Activated CD4-positive, alpha-beta T cell treated with anti-CD3 and anti-CD28 coated beads for 36 hours (primary cell): ENCODE results near the gene FAM228A. TPM values are rescaled to one million over a fixed set of nuclear protein-coding genes. Genes with fewer than 3 reads are reported as not detected.

ENCODE experiments used
- ATAC-seq: fragments of 200-7000 bp; cut with Tn5 transposase; one replicate; pipeline ENCODE4 v1.10.0; 2021; ENCODE audit warnings: mild to moderate bottlenecking, moderate library complexity
- CTCF ChIA-PET: fragments of 350-600 bp; sonication (Branson Sonifier 250); formaldehyde crosslinking; loops from one replicate; lab custom pipeline; 2021; ENCODE audit warnings: antibody characterized with exemption; lab: Charles Lee
- POLR2A ChIA-PET: fragments of 350-600 bp; sonication (Branson Sonifier 250); formaldehyde crosslinking; loops from one replicate; lab custom pipeline; 2021; ENCODE audit warnings: antibody characterized with exemption, inconsistent platforms; lab: Charles Lee
- DNase-seq: peaks from one replicate; pipeline ENCODE4 v3.0.0-alpha.2; 2020
- H3K27ac Mint-ChIP-seq: one replicate; pipeline ENCODE4 v1.8.0; 2021; ENCODE audit warnings: mixed read lengths
- H3K27me3 Mint-ChIP-seq: one replicate; pipeline ENCODE4 v1.8.0; 2021; ENCODE audit warnings: mixed read lengths
- H3K36me3 Mint-ChIP-seq: one replicate; pipeline ENCODE4 v1.8.0; 2021; ENCODE audit warnings: low read depth, mixed read lengths
- H3K4me1 Mint-ChIP-seq: one replicate; pipeline ENCODE4 v1.8.0; 2021; ENCODE audit warnings: mixed read lengths
- H3K4me3 Mint-ChIP-seq: one replicate; pipeline ENCODE4 v1.8.0; 2021; ENCODE audit warnings: mild to moderate bottlenecking, moderate library complexity, mixed read lengths
- H3K9me3 Mint-ChIP-seq: one replicate; pipeline ENCODE4 v1.8.0; 2021; ENCODE audit warnings: low read depth, mixed read lengths
- intact Hi-C, 2 experiments: fragments of 100-400 bp; cut with DNase I in 1 of 2; cut with micrococcal nuclease in 1 of 2; formaldehyde crosslinking; loops; one replicate each; pipeline versions ENCODE4 v1.14.2 to v1.15.1; 2022 to 2024; cut with DNase I, micrococcal nuclease
- total RNA-seq, 2 experiments: library from RNA; stranded (reverse); gene quantifications; one replicate each; pipeline ENCODE4 v1.2.3, GENCODE V29; 2021

FAM228A gene
- total RNA-seq, 2 experiments from 2014 or later, result 0.16 to 0.28 TPM

- ChIA-PET POLR2A (no interaction called here), CTCF (interaction anchor here (0.6 kb wide), 2 partner anchors 15 to 123 kb away, joined by 3 read pairs; no protein-coding TSS in a partner anchor)
- no peak for DNase-seq
- H3K9me3 Mint-ChIP-seq, result no peaks in the 10 kb centered on the region
- H3K36me3 Mint-ChIP-seq, result peaks cover 44% of the 10 kb centered on the region
- intact Hi-C loops, result no loop called here
- no peaks in the 10 kb centered on the region for H3K27me3 Mint-ChIP-seq
- no peaks in the 10 kb centered on the region for H3K4me1 Mint-ChIP-seq
- H3K4me3 Mint-ChIP-seq, result no peak overlapping the region
- ATAC-seq, result no peak
- no peak overlapping the region for H3K27ac Mint-ChIP-seq
Observed at GRCh38 chr2:24206714-24207113, 31.9 kb downstream of the FAM228A start.

- Mint-ChIP-seq H3K36me3 (peaks cover 44% of the 10 kb centered on the region), H3K4me3 (no peak overlapping the region), H3K4me1 (no peaks in the 10 kb centered on the region), H3K27me3 (no peaks in the 10 kb centered on the region), H3K9me3 (no peaks in the 10 kb centered on the region), H3K27ac (no peak overlapping the region)
- POLR2A ChIA-PET, result interaction anchor here (0.6 kb wide), 1 partner anchor 161 kb away, joined by 3 read pairs; no protein-coding TSS in a partner anchor
- intact Hi-C loops, result no loop called here
- ATAC-seq (no peak), DNase-seq (no peak)
- CTCF ChIA-PET, result interaction anchor here (0.6 kb wide), 1 partner anchor 16 kb away, joined by 3 read pairs; no protein-coding TSS in a partner anchor
Observed at GRCh38 chr2:24207359-24207758, 32.5 kb downstream of the FAM228A start.

- Mint-ChIP-seq H3K27ac (no peak overlapping the region), H3K4me3 (no peak overlapping the region), H3K9me3 (no peaks in the 10 kb centered on the region), H3K4me1 (no peaks in the 10 kb centered on the region), H3K36me3 (peaks cover 38% of the 10 kb centered on the region), H3K27me3 (no peaks in the 10 kb centered on the region)
- DNase-seq (no peak), ATAC-seq (no peak)
- intact Hi-C loops, result no loop called here
- CTCF ChIA-PET, result no interaction called here
- POLR2A ChIA-PET, result no interaction called here
Observed at GRCh38 chr2:24208490-24208889, 33.6 kb downstream of the FAM228A start.

GRCh38 chr2:24209389-24210105, 34.7 kb downstream of the FAM228A start:
- Mint-ChIP-seq H3K36me3 (peaks cover 31% of the 10 kb centered on the region), H3K4me3 (no peak overlapping the region), H3K27ac (no peak overlapping the region), H3K9me3 (no peaks in the 10 kb centered on the region), H3K4me1 (no peaks in the 10 kb centered on the region), H3K27me3 (no peaks in the 10 kb centered on the region)
- POLR2A ChIA-PET, result no interaction called here
- ATAC-seq, result no peak
- intact Hi-C loops, result no loop called here
- CTCF ChIA-PET, result interaction anchor here (0.8 kb wide), 1 partner anchor 173 kb away, joined by 3 read pairs; no protein-coding TSS in a partner anchor
- no peak for DNase-seq

- H3K4me1 Mint-ChIP-seq, result peaks cover 1% of the 10 kb centered on the region
- H3K27ac Mint-ChIP-seq, result no peak overlapping the region
- no peak for ATAC-seq
- POLR2A ChIA-PET, result no interaction called here
- H3K27me3 Mint-ChIP-seq, result no peaks in the 10 kb centered on the region
- CTCF ChIA-PET, result interaction anchor here (0.8 kb wide), 1 partner anchor 174 kb away, joined by 3 read pairs; no protein-coding TSS in a partner anchor
- H3K4me3 Mint-ChIP-seq, result no peak overlapping the region
- H3K36me3 Mint-ChIP-seq, result peaks cover 28% of the 10 kb centered on the region
- H3K9me3 Mint-ChIP-seq, result no peaks in the 10 kb centered on the region
- intact Hi-C loops, result no loop called here
- DNase-seq, result no peak
Observed at GRCh38 chr2:24210106-24210455, 35.2 kb downstream of the FAM228A start.

- Mint-ChIP-seq H3K9me3 (no peaks in the 10 kb centered on the region), H3K4me1 (peaks cover 3% of the 10 kb centered on the region), H3K36me3 (peaks cover 25% of the 10 kb centered on the region), H3K27ac (no peak overlapping the region), H3K27me3 (no peaks in the 10 kb centered on the region), H3K4me3 (no peak overlapping the region)
- ATAC-seq (no peak), DNase-seq (no peak)
- intact Hi-C loops, result no loop called here
- ChIA-PET POLR2A (no interaction called here), CTCF (no interaction called here)
Observed at GRCh38 chr2:24210723-24211122, 35.9 kb downstream of the FAM228A start.

GRCh38 chr2:24211408-24211807, 36.6 kb downstream of the FAM228A start:
- CTCF ChIA-PET, result interaction anchor here (0.6 to 1.1 kb wide), 2 partner anchors 92 to 128 kb away, joined by 3 to 5 read pairs; no protein-coding TSS in a partner anchor
- peaks cover 3% of the 10 kb centered on the region for H3K4me1 Mint-ChIP-seq
- no peaks in the 10 kb centered on the region for H3K9me3 Mint-ChIP-seq
- intact Hi-C loops, result no loop called here
- POLR2A ChIA-PET, result no interaction called here
- no peaks in the 10 kb centered on the region for H3K27me3 Mint-ChIP-seq
- no peak overlapping the region for H3K4me3 Mint-ChIP-seq
- ATAC-seq (no peak), DNase-seq (no peak)
- H3K27ac Mint-ChIP-seq, result no peak overlapping the region
- peaks cover 30% of the 10 kb centered on the region for H3K36me3 Mint-ChIP-seq

- peaks cover 18% of the 10 kb centered on the region for H3K36me3 Mint-ChIP-seq
- ATAC-seq, result peak; percentile 96
- H3K9me3 Mint-ChIP-seq, result no peaks in the 10 kb centered on the region
- intact Hi-C loops, result no loop called here
- ChIA-PET POLR2A (no interaction called here), CTCF (no interaction called here)
- DNase-seq, result peak; percentile 18
- H3K27me3 Mint-ChIP-seq, result no peaks in the 10 kb centered on the region
- H3K27ac Mint-ChIP-seq, result no peak overlapping the region
- no peak overlapping the region for H3K4me3 Mint-ChIP-seq
- H3K4me1 Mint-ChIP-seq, result peaks cover 3% of the 10 kb centered on the region
Observed at GRCh38 chr2:24214880-24215279, 40.0 kb downstream of the FAM228A start.

GRCh38 chr2:24220554-24221291, 45.9 kb downstream of the FAM228A start:
- POLR2A ChIA-PET, result no interaction called here
- intact Hi-C loops, result no loop called here
- no peaks in the 10 kb centered on the region for H3K27me3 Mint-ChIP-seq
- ATAC-seq, result no peak
- H3K9me3 Mint-ChIP-seq, result no peaks in the 10 kb centered on the region
- no peaks in the 10 kb centered on the region for H3K4me1 Mint-ChIP-seq
- CTCF ChIA-PET, result no interaction called here
- no peak overlapping the region for H3K27ac Mint-ChIP-seq
- H3K4me3 Mint-ChIP-seq, result no peak overlapping the region
- peaks cover 7% of the 10 kb centered on the region for H3K36me3 Mint-ChIP-seq
- DNase-seq, result no peak

GRCh38 chr2:24221343-24222050, 46.6 kb downstream of the FAM228A start:
- H3K27me3 Mint-ChIP-seq, result no peaks in the 10 kb centered on the region
- no peak for DNase-seq
- no peak overlapping the region for H3K27ac Mint-ChIP-seq
- CTCF ChIA-PET, result no interaction called here
- intact Hi-C loops, result no loop called here
- H3K4me3 Mint-ChIP-seq, result no peak overlapping the region
- peaks cover 2% of the 10 kb centered on the region for H3K36me3 Mint-ChIP-seq
- POLR2A ChIA-PET, result no interaction called here
- ATAC-seq, result no peak
- H3K9me3 Mint-ChIP-seq, result no peaks in the 10 kb centered on the region
- no peaks in the 10 kb centered on the region for H3K4me1 Mint-ChIP-seq

- peaks cover 2% of the 10 kb centered on the region for H3K36me3 Mint-ChIP-seq
- POLR2A ChIA-PET, result no interaction called here
- no peaks in the 10 kb centered on the region for H3K4me1 Mint-ChIP-seq
- no peak overlapping the region for H3K27ac Mint-ChIP-seq
- no peak for DNase-seq
- CTCF ChIA-PET, result no interaction called here
- H3K4me3 Mint-ChIP-seq, result no peak overlapping the region
- no peaks in the 10 kb centered on the region for H3K27me3 Mint-ChIP-seq
- intact Hi-C loops, result no loop called here
- no peaks in the 10 kb centered on the region for H3K9me3 Mint-ChIP-seq
- ATAC-seq, result no peak
Observed at GRCh38 chr2:24222946-24223345, 48.1 kb downstream of the FAM228A start.
